Keratinocyte (primary cell): ENCODE results near the gene SYK.

Source experiments
- CTCF ChIP-seq, 3 experiments: IDR thresholded peaks in 1 of 3; conservative IDR thresholded peaks in 1 of 3; optimal IDR thresholded peaks in 1 of 3; 2 replicates in 2 of 3; 3 replicates in 1 of 3; pipeline versions ENCODE3 to v1.5.1; 2011; ENCODE audit warnings: low read length in 3 of 3, mild to moderate bottlenecking in 3 of 3, moderate library complexity in 2 of 3, control low read depth in 1 of 3, inconsistent platforms in 1 of 3; ENCODE audit not compliant: insufficient read depth in 2 of 3; ENCODE audit errors: extremely low read depth in 1 of 3
- EZH2 ChIP-seq: IDR thresholded peaks from one replicate; pipeline ENCODE4 v1.6.1; 2012; ENCODE audit warnings: inconsistent platforms, mild to moderate bottlenecking, low read length, moderate library complexity

- TF ChIP-seq CTCF (optimal IDR thresholded peaks at IDR 0.05 in 1 of 3, IDR thresholded peaks at IDR 0.05 in 1 of 3, conservative IDR thresholded peaks at IDR 0.05 in 1 of 3; ENCODE audit: extremely low read depth in 1 of 3, insufficient read depth in 2 of 3, low read length in 3 of 3) (no peak), EZH2 (no peak)
Measured at GRCh38 chr9:90890146-90890810, 88.7 kb downstream of the SYK start.
